AG09309 (cell line): Measurements from ENCODE around the gene RENBP.

ENCODE experiments used
- DNase-seq: peaks from one replicate; pipeline ENCODE4 v3.0.0-alpha.2; 2010; ENCODE audit warnings: low read depth
- H3K4me3 ChIP-seq: 2 replicates; pipeline ENCODE4 v1.5.1; 2011; ENCODE audit warnings: mild to moderate bottlenecking, low read depth, low read length, moderate library complexity; ENCODE audit not compliant: control insufficient read depth
- CTCF ChIP-seq: IDR thresholded peaks from 2 replicates; pipeline ENCODE4 v1.5.1; 2011; ENCODE audit warnings: mild to moderate bottlenecking, low read depth, low read length, inconsistent platforms; ENCODE audit not compliant: insufficient read depth, control insufficient read depth; ENCODE audit errors: missing control alignments

The RENBP gene

DNA sequence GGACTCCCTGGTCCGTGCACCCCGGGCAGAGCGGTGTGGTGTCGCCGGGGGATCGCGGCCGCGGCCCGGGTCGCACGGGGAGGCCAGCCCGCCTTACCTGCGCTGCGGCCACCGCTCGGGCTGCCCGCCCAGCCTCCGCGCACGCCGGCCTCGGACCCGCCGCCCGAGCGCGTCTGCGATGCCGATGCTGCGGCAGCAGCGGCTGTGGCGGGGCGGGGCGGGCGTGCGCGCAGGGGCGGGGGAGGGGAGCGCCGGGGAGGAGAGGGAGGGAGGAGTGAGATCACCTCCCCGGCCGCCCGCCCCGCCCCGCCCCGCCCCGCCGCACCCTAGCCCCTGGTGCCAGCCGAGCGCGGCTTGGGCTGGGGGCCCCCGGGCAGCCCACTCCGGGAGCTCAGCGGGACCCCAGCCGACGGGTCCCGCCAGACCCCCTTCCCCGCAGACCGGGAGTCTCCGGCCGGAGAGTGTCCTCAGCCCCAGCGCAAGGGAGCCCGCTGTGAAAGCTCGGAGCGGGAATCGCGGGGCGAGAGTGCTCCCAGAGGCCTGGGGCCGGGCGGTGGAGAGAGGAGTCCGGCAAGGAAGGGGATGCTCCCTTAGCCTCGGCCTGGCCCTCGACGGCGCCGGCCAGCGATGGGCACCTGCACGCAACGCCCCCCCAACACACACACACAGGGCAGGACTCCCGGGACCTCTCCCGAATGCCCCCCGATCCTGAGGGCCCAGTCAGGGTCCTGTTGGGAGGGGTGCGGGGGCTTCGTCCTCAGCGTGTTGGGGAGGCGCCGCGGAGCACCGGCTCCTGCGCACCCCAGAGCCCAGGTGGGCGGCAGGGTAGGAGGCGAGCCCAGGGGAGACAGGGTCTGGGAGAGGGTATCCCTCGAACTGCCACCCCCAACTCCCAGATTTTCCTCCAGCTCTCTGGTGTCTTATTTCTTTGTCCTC is 58.2 kb downstream of the RENBP start, which contains the start of gene L1CAM:
TSS of gene L1CAM (minus strand) at position 206 of the 936 bp plus-strand sequence. CDS start 10,337 bp downstream, outside the sequence.
- no peak within 1 kb of the TSS for H3K4me3 ChIP-seq
- no peak for DNase-seq
- TF ChIP-seq CTCF, result no peak
